Breast epithelium (tissue), 4 donors: ENCODE data around the gene ATP9B. TPM values are rescaled to one million over a fixed set of nuclear protein-coding genes. Genes with fewer than 3 reads are reported as not detected.

Source experiments
- DNase-seq, 2 donors: peaks; one replicate each; pipeline ENCODE4 v3.0.0-alpha.2; 2019; ENCODE audit warnings: low spot score in 2 of 2
- H3K27ac ChIP-seq, 2 donors: fragments of 200-600 bp; sonication (generic) in 1 of 2; one replicate each; pipeline ENCODE4 v1.5.1; 2016 to 2019; ENCODE audit warnings: mild to moderate bottlenecking in 1 of 2
- H3K27me3 ChIP-seq, 2 donors: fragments of 200-600 bp; sonication (generic) in 1 of 2; one replicate each; pipeline versions ENCODE4 v1.5.1 to v1.6.0; 2017 to 2019; ENCODE audit warnings: control low read depth in 1 of 2, mild to moderate bottlenecking in 1 of 2
- H3K36me3 ChIP-seq: fragments of 200-600 bp; one replicate; pipeline ENCODE4 v1.5.1; 2019
- H3K4me1 ChIP-seq, 2 donors: fragments of 200-600 bp; sonication (generic); one replicate each; pipeline ENCODE4 v1.5.1; 2016 to 2019; ENCODE audit warnings: control low read depth in 1 of 2
- H3K4me3 ChIP-seq, 3 donors: fragments of 200-600 bp; sonication (generic); 1 replicate in 2 of 3; 2 replicates in 1 of 3; pipeline ENCODE4 v1.5.1; 2016 to 2019; ENCODE audit warnings: mild to moderate bottlenecking in 3 of 3, moderate library complexity in 2 of 3
- H3K9me3 ChIP-seq, 2 donors: fragments of 200-600 bp; sonication (generic) in 1 of 2; one replicate each; pipeline ENCODE4 v1.5.1; 2016 to 2019; ENCODE audit warnings: control low read depth in 1 of 2
- CTCF ChIP-seq, 3 donors: fragments of 450-650 bp; IDR thresholded peaks; one replicate each; pipeline ENCODE4 v1.5.1; 2016 to 2017; ENCODE audit warnings: antibody characterized with exemption in 3 of 3, mild to moderate bottlenecking in 3 of 3, moderate library complexity in 3 of 3
- POLR2A ChIP-seq: fragments of 450-650 bp; IDR thresholded peaks from one replicate; pipeline ENCODE4 v1.6.1; 2016; ENCODE audit warnings: antibody characterized with exemption, mild to moderate bottlenecking, moderate library complexity
- POLR2AphosphoS5 ChIP-seq, 3 donors: sonication (generic); formaldehyde crosslinking; IDR thresholded peaks; one replicate each; pipeline ENCODE4 v1.6.1; 2017; ENCODE audit warnings: antibody characterized with exemption in 3 of 3
- intact Hi-C: fragments of 100-400 bp; cut with DNase I; formaldehyde crosslinking; loops from one replicate; pipeline ENCODE4 v1.15.1; 2023; ENCODE audit warnings: low total_unique reads
- total RNA-seq, 3 donors: library from RNA; depleted of rRNA; stranded (reverse); fragments of >200 nt; gene quantifications; one replicate each; pipeline ENCODE4 v1.1.0, GENCODE V29; 2016

Gene ATP9B
- total RNA-seq, 3 donors from 2014 or later = 42.1 to 55.9 (median 54.4) TPM

- intact Hi-C loops = no loop called here
- no peak overlapping the region for H3K4me3 ChIP-seq
- no peaks in the 10 kb centered on the region for H3K4me1 ChIP-seq
- no peaks in the 10 kb centered on the region for H3K9me3 ChIP-seq
- H3K36me3 ChIP-seq = no peaks in the 10 kb centered on the region
- TF ChIP-seq POLR2AphosphoS5 (IDR thresholded peaks at IDR 0.05) = no peak
- no peak for TF ChIP-seq POLR2A
- TF ChIP-seq CTCF (IDR thresholded peaks at IDR 0.05) = no peak
- no peaks in the 10 kb centered on the region for H3K27me3 ChIP-seq
- no peak overlapping the region for H3K27ac ChIP-seq
- no peak for DNase-seq
Measured at GRCh38 chr18:79332646-79333045, 263.5 kb downstream of the ATP9B start.

GRCh38 chr18:79333046-79333445, 263.9 kb downstream of the ATP9B start:
- intact Hi-C loops = no loop called here
- Histone ChIP-seq H3K9me3 (no peaks in the 10 kb centered on the region), H3K36me3 (no peaks in the 10 kb centered on the region), H3K27me3 (no peaks in the 10 kb centered on the region), H3K4me3 (no peak overlapping the region), H3K27ac (no peak overlapping the region), H3K4me1 (no peaks in the 10 kb centered on the region)
- no peak for DNase-seq
- TF ChIP-seq POLR2A = no peak
- no peak for TF ChIP-seq CTCF (IDR thresholded peaks at IDR 0.05)
- TF ChIP-seq POLR2AphosphoS5 (IDR thresholded peaks at IDR 0.05) = no peak

DNA sequence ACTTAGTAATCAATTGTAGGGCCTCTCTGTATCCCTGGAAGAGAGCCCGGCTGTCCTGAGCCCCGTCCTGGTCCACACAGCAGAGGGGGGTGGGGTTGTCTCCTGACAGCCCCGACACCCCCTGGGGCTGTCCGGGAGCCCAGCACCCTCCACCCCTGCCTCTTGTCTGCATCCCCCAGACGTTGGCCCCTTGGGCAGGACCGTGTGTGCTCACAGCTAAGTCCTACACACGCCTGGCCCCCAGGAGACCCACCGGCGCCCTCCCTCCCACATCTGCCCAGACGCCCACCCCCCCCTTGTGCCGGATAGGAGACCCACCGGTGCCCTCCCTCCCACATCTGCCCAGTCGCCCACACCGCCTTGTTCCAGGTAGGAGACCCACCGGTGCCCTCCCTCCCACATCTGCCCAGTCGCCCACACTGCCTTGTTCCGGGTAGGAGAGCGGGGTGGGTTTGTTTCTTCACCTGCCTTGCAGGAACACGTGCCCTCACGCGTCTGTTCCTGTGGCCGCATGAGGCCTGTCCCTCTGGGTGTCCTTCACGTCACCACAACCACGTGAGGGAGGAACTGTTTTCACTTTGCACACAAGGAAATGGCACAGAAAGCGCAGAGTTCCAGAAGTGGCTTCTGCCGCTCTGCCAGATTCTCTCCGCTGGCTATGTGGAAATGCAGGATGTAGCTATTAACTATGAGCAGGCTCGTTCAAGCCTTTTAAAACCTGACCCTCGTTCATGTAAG, 265.5 kb downstream of the ATP9B start:
- H3K27ac ChIP-seq = no peak overlapping the region
- no peak for TF ChIP-seq POLR2AphosphoS5 (IDR thresholded peaks at IDR 0.05)
- no peak for TF ChIP-seq CTCF (IDR thresholded peaks at IDR 0.05)
- no peaks in the 10 kb centered on the region for H3K36me3 ChIP-seq
- no peak overlapping the region for H3K4me3 ChIP-seq
- intact Hi-C loops = no loop called here
- no peaks in the 10 kb centered on the region for H3K9me3 ChIP-seq
- DNase-seq = peak in 1 of 2 donors; percentile 35
- H3K4me1 ChIP-seq = no peaks in the 10 kb centered on the region
- H3K27me3 ChIP-seq = no peaks in the 10 kb centered on the region

GRCh38 chr18:79335833-79336360, 266.7 kb downstream of the ATP9B start:
- Histone ChIP-seq H3K4me3 (no peak overlapping the region), H3K27ac (no peak overlapping the region), H3K36me3 (no peaks in the 10 kb centered on the region), H3K27me3 (no peaks in the 10 kb centered on the region), H3K4me1 (no peaks in the 10 kb centered on the region), H3K9me3 (no peaks in the 10 kb centered on the region)
- DNase-seq = no peak
- intact Hi-C loops = no loop called here
- no peak for TF ChIP-seq POLR2AphosphoS5 (IDR thresholded peaks at IDR 0.05)
- TF ChIP-seq CTCF (IDR thresholded peaks at IDR 0.05) = no peak
- no peak for TF ChIP-seq POLR2A

GRCh38 chr18:79336556-79337142, 267.5 kb downstream of the ATP9B start:
- DNase-seq = no peak
- intact Hi-C loops = no loop called here
- Histone ChIP-seq H3K4me1 (no peaks in the 10 kb centered on the region), H3K27me3 (no peaks in the 10 kb centered on the region), H3K27ac (no peak overlapping the region), H3K36me3 (no peaks in the 10 kb centered on the region), H3K4me3 (no peak overlapping the region), H3K9me3 (no peaks in the 10 kb centered on the region)
- TF ChIP-seq POLR2AphosphoS5 (IDR thresholded peaks at IDR 0.05) (no peak), POLR2A (no peak), CTCF (IDR thresholded peaks at IDR 0.05) (no peak)
